Thoracic aorta (tissue), 2 donors: ENCODE measurements around the gene KCND2. TPM values are rescaled to one million over a fixed set of nuclear protein-coding genes. Genes with fewer than 3 reads are reported as not detected.

Experiments used
- ATAC-seq: fragments of 150-250 bp; one replicate; pipeline ENCODE4 v1.8.0; 2017; ENCODE audit warnings: low read depth; ENCODE audit not compliant: insufficient number of reproducible peaks, low FRiP score
- DNase-seq: peaks from one replicate; pipeline ENCODE4 v3.0.0-alpha.2; 2020; ENCODE audit warnings: low spot score
- H3K27ac ChIP-seq, 2 donors: fragments of 200-600 bp; sonication (generic); 1 replicate in 1 of 2; 2 replicates in 1 of 2; pipeline ENCODE4 v1.5.1; 2016; ENCODE audit warnings: mild to moderate bottlenecking in 2 of 2, moderate library complexity in 2 of 2
- H3K27me3 ChIP-seq: fragments of 200-600 bp; sonication (generic); replicated peaks from 2 replicates; pipeline ENCODE4 v1.6.0; 2016; ENCODE audit warnings: mild to moderate bottlenecking; ENCODE audit not compliant: insufficient read depth
- H3K36me3 ChIP-seq: fragments of 200-600 bp; sonication (generic); one replicate; pipeline ENCODE4 v1.5.1; 2016
- H3K4me1 ChIP-seq, 2 donors: fragments of 200-600 bp; sonication (generic); 1 replicate in 1 of 2; 2 replicates in 1 of 2; pipeline versions ENCODE4 v1.5.1 to v1.6.0; 2016; ENCODE audit warnings: low read depth in 2 of 2, mild to moderate bottlenecking in 1 of 2; ENCODE audit not compliant: control insufficient read depth in 1 of 2
- H3K4me3 ChIP-seq: fragments of 200-600 bp; sonication (generic); 2 replicates; pipeline ENCODE4 v1.5.1; 2016; ENCODE audit warnings: mild to moderate bottlenecking
- H3K9me3 ChIP-seq: fragments of 200-600 bp; sonication (generic); 2 replicates; pipeline ENCODE4 v1.5.1; 2016
- total RNA-seq, 2 donors: library from RNA; depleted of rRNA; stranded (reverse); fragments of >200 nt; gene quantifications; one replicate each; pipeline versions ENCODE4 v1.1.0 to v1.2.3, GENCODE V29; 2016
- TF ChIP-seq, protein P1 (sequence below): fragments of 200-600 bp; sonication (generic); IDR thresholded peaks from one replicate; pipeline ENCODE4 v1.5.1; 2019; ENCODE audit warnings: antibody characterized with exemption

The KCND2 gene
- total RNA-seq, 2 donors from 2014 or later: 0.14 to 0.99 TPM

DNA sequence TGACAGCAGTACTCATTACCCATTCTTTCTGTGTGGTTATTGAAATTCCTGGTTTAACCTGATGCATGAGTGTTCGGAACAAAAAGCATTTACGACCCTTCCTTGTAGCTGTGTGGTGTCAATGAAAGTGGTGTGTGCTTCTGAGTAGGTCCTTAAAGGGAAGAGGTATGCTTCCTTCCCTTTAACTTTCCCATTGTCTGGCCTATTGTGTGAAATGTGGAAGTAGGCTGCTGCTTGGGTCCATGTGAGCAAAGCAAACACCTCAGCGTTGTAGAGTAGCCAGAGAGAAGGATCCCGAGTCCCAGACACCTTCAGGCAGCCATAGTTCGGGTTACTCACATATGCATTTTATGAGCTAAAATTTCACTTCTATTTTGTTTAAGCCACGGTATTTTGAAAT, 510.3 kb downstream of the KCND2 start:
- Histone ChIP-seq H3K36me3 (peaks cover 2% of the 10 kb centered on the region), H3K9me3 (no peaks in the 10 kb centered on the region), H3K27me3 (no peaks in the 10 kb centered on the region), H3K4me1 (no peaks in the 10 kb centered on the region), H3K4me3 (no peak overlapping the region), H3K27ac (no peak overlapping the region)
- DNase-seq: no peak
- no peak for ATAC-seq
- TF ChIP-seq, protein P1, sequence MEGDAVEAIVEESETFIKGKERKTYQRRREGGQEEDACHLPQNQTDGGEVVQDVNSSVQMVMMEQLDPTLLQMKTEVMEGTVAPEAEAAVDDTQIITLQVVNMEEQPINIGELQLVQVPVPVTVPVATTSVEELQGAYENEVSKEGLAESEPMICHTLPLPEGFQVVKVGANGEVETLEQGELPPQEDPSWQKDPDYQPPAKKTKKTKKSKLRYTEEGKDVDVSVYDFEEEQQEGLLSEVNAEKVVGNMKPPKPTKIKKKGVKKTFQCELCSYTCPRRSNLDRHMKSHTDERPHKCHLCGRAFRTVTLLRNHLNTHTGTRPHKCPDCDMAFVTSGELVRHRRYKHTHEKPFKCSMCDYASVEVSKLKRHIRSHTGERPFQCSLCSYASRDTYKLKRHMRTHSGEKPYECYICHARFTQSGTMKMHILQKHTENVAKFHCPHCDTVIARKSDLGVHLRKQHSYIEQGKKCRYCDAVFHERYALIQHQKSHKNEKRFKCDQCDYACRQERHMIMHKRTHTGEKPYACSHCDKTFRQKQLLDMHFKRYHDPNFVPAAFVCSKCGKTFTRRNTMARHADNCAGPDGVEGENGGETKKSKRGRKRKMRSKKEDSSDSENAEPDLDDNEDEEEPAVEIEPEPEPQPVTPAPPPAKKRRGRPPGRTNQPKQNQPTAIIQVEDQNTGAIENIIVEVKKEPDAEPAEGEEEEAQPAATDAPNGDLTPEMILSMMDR: no peak

DNA sequence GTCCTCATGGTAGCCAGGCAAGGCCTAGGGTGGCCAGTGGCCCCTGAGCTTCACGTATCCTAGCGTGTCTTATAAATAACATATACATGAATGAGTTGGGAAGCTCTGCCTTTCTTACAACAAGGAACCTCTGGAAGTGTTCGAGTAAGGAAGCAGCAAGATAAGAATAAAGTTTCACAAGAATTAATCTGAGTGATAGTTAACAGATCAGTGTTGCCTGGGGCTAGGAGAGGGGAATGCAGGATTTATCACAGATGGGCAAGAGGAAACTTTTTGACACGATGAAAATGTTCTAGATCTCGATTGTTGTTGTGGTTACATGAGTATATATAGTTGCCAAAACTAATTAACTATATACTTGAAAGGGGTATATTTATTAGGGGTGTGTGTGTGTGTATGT, 510.7 kb downstream of the KCND2 start:
- H3K4me3 ChIP-seq: no peak overlapping the region
- TF ChIP-seq, protein P1: no peak
- H3K4me1 ChIP-seq: no peaks in the 10 kb centered on the region
- no peak for DNase-seq
- H3K27ac ChIP-seq: no peak overlapping the region
- no peaks in the 10 kb centered on the region for H3K27me3 ChIP-seq
- H3K9me3 ChIP-seq: no peaks in the 10 kb centered on the region
- peaks cover 5% of the 10 kb centered on the region for H3K36me3 ChIP-seq
- ATAC-seq: no peak

DNA sequence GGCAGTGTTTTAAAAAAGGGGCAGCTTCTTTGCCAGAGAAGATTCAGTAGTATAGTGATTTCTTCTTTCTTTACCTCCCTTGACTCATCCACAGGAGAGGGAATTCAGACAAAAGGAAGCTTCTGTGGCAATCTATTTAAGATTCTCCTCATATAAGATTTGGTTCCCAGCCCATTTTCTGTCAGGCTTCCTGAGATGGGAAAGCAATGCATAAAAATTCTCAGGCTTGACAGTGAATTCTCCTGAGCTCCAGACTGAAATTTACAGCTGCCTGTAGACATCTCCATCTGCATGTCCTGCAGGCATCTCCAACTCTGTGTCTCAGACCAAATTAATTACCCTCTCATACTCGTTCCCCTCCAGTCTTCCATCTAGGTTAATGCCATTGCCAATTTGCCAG, 512.1 kb downstream of the KCND2 start:
- peaks cover 5% of the 10 kb centered on the region for H3K36me3 ChIP-seq
- TF ChIP-seq, protein P1: no peak
- no peaks in the 10 kb centered on the region for H3K4me1 ChIP-seq
- H3K27me3 ChIP-seq: no peaks in the 10 kb centered on the region
- no peaks in the 10 kb centered on the region for H3K9me3 ChIP-seq
- H3K27ac ChIP-seq: no peak overlapping the region
- no peak for ATAC-seq
- DNase-seq: no peak
- H3K4me3 ChIP-seq: no peak overlapping the region

DNA sequence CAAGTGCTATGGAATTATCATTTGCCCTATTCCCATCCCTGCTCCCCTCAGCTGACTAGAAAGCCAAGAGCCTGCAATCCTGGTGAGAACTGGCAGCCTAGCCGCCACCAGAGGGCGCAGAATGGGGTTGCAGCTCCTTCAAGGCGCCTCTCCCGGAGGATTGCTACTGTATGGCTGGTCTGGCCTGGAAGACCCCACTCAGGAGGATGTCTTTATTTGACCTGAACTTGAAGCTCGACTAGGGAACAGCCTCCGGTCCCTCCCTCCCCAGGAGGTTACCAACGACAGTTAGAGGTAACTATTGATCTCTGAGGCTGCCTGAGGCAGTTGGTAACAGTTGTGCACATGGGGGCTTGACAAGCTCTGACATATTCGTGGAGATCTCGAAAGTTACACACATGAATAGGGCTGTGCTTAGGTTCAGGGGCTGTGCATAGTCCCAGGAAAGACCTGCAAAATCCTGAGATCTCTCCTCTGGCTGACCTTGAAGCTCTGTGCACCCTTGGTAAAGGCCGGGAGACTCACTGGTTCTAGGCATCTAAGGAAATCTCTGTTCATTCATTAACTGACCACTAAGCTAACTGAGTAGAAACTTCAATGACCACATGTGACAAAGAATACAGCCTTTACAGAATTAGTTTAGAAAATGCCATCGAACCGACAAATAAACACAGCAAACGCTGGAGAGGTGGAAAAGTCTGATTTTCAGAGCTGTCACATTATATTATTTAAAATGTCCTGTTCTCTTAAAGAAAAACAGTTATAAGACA, 519.3 kb downstream of the KCND2 start:
- Histone ChIP-seq H3K27me3 (no peaks in the 10 kb centered on the region), H3K4me3 (no peak overlapping the region), H3K9me3 (no peaks in the 10 kb centered on the region), H3K27ac (no peak overlapping the region), H3K36me3 (peaks cover 5% of the 10 kb centered on the region), H3K4me1 (no peaks in the 10 kb centered on the region)
- TF ChIP-seq, protein P1: peak; percentile 80
- DNase-seq (peak; percentile 7), ATAC-seq (peak; percentile 28)

DNA sequence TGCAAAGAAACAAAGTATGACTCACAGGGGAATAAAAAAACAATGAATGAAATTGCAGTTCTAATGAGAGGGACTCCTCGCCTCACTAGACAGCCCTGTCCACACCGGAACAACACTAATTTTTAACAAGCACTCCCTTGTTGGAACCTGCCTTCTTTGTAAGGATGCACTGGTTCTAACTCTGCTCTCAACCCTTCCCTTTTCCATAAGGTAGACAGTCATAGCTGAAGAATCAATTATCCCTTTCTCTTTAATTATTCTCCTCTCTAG, 519.8 kb downstream of the KCND2 start:
- DNase-seq: no peak
- Histone ChIP-seq H3K27me3 (no peaks in the 10 kb centered on the region), H3K4me1 (no peaks in the 10 kb centered on the region), H3K36me3 (peaks cover 5% of the 10 kb centered on the region), H3K4me3 (no peak overlapping the region), H3K9me3 (no peaks in the 10 kb centered on the region), H3K27ac (no peak overlapping the region)
- TF ChIP-seq, protein P1: no peak
- ATAC-seq: no peak
